NCI-H2196 (cell line): ENCODE results near the gene H2BW1.
"Not testable (repeated sequence)": the region's sequence is repeated elsewhere in the genome, so short reads cannot be mapped to it uniquely, and the experiment has no call there.

Experiments
- DNase-seq: peaks from one replicate; lab custom pipeline; 2025; ENCODE audit not compliant: unreplicated experiment; lab: John Stamatoyannopoulos, UW

Gene H2BW1

DNA sequence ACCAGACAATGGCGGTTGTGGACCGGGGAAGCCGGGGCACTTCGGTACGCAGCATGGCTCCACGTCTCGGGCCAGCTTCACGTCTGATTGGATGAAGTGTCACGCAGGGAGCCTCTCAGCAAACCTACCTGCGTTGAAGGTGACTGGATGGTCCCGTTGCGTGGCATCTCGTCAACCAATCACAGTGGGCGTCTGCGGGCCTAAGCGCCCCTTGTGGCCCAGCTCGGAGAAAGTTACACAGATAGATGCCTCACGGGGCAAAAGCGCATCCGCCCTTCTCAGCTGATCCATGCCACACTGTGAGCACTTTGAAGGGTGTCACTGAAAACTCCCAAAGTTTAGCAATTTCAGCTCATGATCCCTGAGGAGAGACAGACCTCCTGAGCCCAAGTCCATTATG is at the start of gene H2BW1:
Gene H2BW1, minus strand, starts transcription at position 103 of the 400 bp plus-strand sequence. CDS start 132 bp downstream, outside the sequence.
- DNase-seq = no peak

DNA sequence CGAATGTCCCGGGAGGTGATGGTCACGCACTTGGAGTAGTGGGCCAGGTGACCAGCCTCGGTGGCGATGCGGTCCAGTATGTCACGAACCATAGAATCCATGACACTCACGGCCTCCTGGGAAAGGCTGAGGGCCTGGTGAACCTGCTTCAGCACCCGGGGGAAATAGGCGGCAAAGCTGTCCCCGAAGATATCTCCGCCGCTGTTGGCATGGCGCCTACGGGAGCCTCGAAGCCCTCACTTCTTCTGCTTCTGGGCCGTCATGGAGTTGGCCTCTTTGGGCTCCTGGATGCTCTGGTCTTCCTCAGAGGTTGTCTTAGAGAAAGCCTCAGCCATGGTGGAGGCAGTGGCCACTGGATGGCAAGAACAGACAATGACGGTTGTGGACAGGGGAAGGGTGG is 49.1 kb upstream of the H2BW1 start:
- not testable (repeated sequence) for DNase-seq

DNA sequence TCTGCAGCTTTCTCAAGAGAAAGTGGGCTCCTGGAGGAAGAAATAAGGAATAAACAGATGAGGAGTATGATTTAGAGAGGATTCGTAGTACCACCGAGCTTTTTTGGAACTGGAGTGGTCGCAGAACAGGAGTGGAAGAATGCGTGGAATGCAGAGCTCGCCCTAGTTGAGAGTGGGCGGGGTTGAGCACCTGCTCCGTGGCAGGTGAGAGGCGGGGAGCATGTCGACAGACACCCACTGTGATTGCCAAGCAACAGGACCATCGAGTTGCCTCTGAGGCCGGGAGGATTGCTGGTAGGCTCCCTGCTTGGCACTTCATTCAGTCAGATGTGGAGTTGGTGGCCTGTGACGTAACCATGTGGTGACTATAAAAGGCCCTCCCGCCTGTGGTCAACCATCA is 41.4 kb upstream of the H2BW1 start:
- DNase-seq = not testable (repeated sequence)

DNA sequence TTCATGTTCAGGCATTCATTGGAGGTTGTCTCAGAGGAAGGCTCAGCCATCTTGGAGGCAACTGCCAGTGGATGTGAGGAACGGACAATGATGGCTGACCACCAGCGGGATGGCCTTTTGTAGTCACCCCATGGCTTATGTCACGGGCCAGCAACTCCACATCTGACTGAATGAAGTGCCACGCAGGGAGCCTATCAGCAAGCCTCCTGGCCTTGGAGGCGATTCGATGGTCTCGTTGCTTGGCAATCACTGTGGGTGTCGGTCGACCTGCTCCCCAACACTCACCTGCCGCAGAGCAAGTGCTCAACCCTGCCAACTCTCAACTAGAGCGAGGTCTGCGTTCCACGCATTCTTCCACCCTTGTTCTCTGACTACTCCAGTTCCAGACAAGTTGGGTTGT is 33.7 kb upstream of the H2BW1 start:
- DNase-seq = no peak

- no peak for DNase-seq
Observed at GRCh38 chrX:104045642-104046041, 32.1 kb upstream of the H2BW1 start.

DNA sequence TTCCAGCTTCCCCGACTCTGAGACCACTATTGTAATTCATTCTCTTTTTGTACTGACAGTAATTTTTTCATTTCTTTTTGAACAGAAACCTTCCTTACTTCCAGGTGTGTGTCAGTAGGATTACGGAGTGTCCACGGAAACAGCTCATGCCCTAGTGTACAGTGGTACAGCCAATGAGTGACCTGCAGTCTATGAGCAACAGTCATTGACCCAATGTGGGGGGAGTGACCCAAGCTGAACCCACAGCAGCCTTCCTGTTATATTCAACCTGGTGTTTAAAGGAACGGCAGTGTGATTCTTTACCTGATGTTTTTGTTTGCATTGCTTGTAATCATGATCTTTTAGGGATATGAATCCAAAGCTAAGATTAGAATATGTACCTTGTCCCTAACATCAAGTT is 27.5 kb upstream of the H2BW1 start:
- DNase-seq = no peak

- DNase-seq = no peak
Observed at GRCh38 chrX:104039689-104040505, 26.4 kb upstream of the H2BW1 start, which contains the start of gene H2BW2. Gene H2BW2 (plus strand): TSS chrX:104039956. CDS start chrX:104039995, 39 bp downstream.

DNA sequence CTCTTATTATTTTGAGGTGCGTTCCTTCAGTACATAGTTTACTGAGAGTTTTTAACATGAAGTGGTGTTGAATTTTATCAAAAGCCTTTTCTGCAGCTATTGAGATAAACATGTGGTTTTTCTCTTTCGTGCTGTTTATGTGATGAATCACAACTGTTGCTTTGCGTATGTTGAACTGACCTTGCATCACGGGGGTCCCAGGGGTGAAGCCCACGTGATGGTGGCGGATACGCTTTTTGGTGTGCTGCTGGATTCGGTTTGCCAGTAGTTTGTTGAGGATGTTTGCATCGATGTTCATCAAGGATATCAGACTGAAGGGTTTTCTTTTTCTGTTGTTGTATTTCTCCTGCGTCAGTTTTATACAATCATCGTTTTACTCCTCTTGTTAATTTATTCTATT is 4.6 kb upstream of the H2BW1 start:
- DNase-seq = no peak

DNA sequence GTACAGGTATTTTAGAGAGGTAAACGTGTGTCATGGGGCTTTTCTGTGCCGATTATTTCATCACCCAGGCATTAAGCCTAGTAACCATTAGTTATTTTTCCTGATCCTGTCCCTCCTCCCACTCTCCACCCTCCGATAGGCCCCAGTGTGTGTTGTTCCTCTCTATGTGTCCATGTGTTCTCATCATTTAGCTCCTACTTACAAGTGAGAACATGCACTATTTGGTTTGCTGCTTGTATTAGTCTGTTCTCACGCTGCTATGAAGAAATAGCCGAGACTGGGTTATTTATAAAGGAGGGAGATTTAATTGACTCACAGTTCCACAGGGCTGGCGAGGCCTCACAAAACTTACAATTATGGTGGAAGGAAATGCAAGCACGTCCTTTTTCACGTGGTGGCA is 2.1 kb upstream of the H2BW1 start:
- DNase-seq = not testable (repeated sequence)

DNA sequence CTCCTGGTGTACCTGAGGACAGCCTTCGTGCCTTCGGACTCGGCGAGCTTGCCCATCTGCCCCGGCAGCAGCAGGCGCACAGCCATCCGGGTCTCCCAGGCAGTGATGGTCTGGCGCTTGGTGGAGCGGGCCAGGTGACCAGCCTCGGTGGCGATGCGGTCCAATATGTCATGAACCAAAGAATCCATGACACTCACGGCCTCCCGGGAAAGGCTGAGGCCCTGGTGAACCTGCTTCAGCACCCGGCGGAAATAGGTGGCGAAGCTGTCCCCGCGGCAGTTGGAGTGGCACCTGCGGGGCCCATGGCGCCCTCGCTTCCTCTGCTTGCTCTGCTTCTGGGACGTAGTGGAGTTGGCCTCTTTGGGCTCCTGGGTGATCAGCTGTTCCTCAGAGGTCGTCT is 350 bp downstream of the H2BW1 start:
- no peak for DNase-seq

DNA sequence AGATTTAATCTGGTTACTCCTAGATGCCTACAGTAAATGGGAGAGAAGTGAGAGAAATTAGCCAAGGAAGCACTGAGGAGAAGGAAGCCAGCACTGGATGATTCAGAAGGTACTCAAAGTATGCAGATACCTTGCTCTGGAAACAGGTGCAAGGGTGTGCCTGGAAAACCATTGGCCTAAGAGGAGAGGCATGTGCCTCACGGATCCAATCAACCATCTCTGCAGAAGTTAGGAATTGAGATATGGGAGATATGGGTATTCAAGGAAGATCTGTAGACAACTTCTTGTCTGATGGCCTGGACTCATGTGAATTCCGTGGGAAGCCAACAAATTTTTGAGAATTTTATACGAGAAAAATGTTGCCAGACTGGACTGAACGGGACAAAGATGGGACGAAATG is 4.7 kb downstream of the H2BW1 start:
- no peak for DNase-seq

DNA sequence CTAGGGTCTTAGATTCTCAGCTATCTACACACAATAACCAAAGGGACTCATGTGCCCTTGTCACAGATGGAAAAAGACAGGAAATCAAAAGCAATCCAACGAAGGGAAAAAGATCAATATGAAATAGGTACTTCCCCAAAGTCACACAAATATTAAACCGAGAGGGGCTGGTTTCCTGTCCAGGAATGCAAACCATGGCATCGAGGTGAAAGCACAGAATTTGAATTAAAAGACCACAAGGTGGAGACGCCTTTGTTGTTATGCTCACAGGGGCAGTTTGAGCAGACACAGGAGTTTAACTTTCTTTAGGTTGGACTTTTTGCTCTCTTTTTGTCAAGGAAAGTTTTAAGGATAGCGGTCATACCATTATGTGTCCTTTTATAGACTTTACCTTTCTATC is 14.3 kb downstream of the H2BW1 start:
- no peak for DNase-seq

GRCh38 chrX:103983508-103983907 is 30.0 kb downstream of the H2BW1 start:
- not testable (repeated sequence) for DNase-seq

DNA sequence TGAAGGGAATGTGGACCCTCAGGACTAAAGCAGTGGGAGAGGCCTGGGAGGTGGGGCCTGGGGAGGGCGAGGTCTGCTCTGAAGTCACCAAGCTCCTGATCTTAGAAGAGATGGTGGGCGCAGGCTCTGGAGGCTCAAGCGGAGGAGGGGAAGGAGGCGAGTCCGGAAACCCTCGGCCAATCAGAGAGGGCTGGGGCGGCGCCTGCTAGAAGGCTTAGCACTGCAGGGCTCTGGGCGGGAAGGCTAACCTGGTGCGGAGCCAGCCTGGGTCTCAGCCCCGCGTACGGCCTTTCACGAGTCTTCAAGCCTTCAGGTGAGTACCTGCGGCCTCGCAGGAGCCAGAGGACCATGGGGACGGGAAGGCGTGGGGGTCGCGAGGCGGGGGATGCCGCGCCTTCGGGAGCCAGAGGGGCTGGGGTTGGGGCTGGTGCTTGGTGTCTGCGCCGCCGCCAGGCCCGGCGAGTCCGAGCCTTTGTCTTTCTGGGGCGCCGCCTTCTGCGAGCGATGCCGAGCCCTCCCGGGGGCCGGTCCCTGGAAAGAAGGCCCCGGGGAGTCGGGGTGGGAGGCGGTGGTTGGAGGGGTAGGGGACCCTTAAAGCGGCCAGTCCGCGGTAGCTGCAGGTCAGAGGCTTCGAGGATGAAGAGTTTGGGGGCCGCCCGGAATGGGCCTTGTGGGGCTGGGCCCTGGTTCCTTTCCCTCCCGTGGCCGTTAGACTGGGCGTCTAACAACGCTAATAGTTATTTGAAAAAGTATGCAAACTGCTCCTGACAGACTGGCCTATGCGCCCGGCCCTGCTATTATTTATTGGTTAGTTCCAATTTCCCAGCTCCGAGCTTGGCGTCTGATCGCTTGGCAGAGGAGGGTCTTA is 50.9 kb downstream of the H2BW1 start, which contains the start of gene TMSB15B:
Gene TMSB15B, plus strand, starts transcription at position 217 of the 868 bp plus-strand sequence.
- not testable (repeated sequence) for DNase-seq
